Mesenchymal stem cell (in vitro differentiated cells and primary cell): ENCODE data around the gene LPCAT1.

Experiments
- DNase-seq: peaks from one replicate; pipeline ENCODE4 v3.0.0-alpha.2; 2013
- H2AFZ ChIP-seq: one replicate; pipeline ENCODE4 v1.6.1; 2013; ENCODE audit warnings: low read depth, mild to moderate bottlenecking, control low read depth, inconsistent platforms, low read length, moderate library complexity
- H2AK5ac ChIP-seq: 2 replicates; pipeline ENCODE4 v1.6.1; 2013; ENCODE audit warnings: low read length, moderate library complexity, mild to moderate bottlenecking, inconsistent platforms; ENCODE audit not compliant: severe bottlenecking
- H2BK120ac ChIP-seq: one replicate; pipeline ENCODE4 v1.6.1; 2013; ENCODE audit warnings: low read depth, mild to moderate bottlenecking, inconsistent platforms, low read length, moderate library complexity
- H2BK12ac ChIP-seq, 2 experiments: one replicate each; pipeline ENCODE4 v1.6.1; 2013; ENCODE audit warnings: inconsistent platforms in 2 of 2, low read length in 2 of 2, mild to moderate bottlenecking in 2 of 2, moderate library complexity in 2 of 2, control low read depth in 1 of 2
- H2BK15ac ChIP-seq: one replicate; pipeline ENCODE4 v1.6.1; 2013; ENCODE audit warnings: mild to moderate bottlenecking, low read depth, inconsistent platforms; ENCODE audit not compliant: poor library complexity, severe bottlenecking
- H2BK5ac ChIP-seq: 2 replicates; pipeline ENCODE4 v1.6.1; 2013; ENCODE audit warnings: low read depth, mild to moderate bottlenecking, low read length, control low read depth, inconsistent platforms; ENCODE audit not compliant: poor library complexity, severe bottlenecking
- H3K14ac ChIP-seq, 2 experiments: one replicate each; pipeline ENCODE4 v1.6.1; 2013; ENCODE audit warnings: inconsistent platforms in 2 of 2, low read length in 2 of 2, control low read depth in 1 of 2, mild to moderate bottlenecking in 1 of 2, moderate library complexity in 1 of 2
- H3K18ac ChIP-seq, 2 experiments: one replicate each; pipeline ENCODE4 v1.6.1; 2013; ENCODE audit warnings: inconsistent platforms in 2 of 2, low read length in 2 of 2, control low read depth in 1 of 2, low read depth in 1 of 2, mild to moderate bottlenecking in 1 of 2
- H3K23ac ChIP-seq, 2 experiments: one replicate each; pipeline ENCODE4 v1.6.1; 2013; ENCODE audit warnings: inconsistent platforms in 2 of 2, low read length in 2 of 2, mild to moderate bottlenecking in 2 of 2, moderate library complexity in 2 of 2, control low read depth in 1 of 2
- H3K27ac ChIP-seq: 2 replicates; pipeline ENCODE4 v1.5.1; 2013; ENCODE audit warnings: mild to moderate bottlenecking, moderate library complexity, low read length, control low read depth, inconsistent platforms; ENCODE audit not compliant: poor library complexity, severe bottlenecking
- H3K27me3 ChIP-seq, 2 experiments: 2 replicates each; pipeline versions ENCODE4 v1.6.1 to v1.7.0; 2013; ENCODE audit warnings: low read length in 2 of 2, mild to moderate bottlenecking in 2 of 2, moderate library complexity in 2 of 2, control low read depth in 1 of 2, inconsistent platforms in 1 of 2; ENCODE audit not compliant: control insufficient read depth in 1 of 2, insufficient read depth in 1 of 2
- H3K36me3 ChIP-seq, 2 experiments: 2 replicates each; pipeline versions ENCODE4 v1.6.1 to v1.7.0; 2013; ENCODE audit warnings: low read length in 2 of 2, control low read depth in 1 of 2, inconsistent platforms in 1 of 2, low read depth in 1 of 2, mild to moderate bottlenecking in 1 of 2; ENCODE audit not compliant: insufficient read depth in 2 of 2, control insufficient read depth in 1 of 2
- H3K4ac ChIP-seq, 2 experiments: one replicate each; pipeline ENCODE4 v1.6.1; 2013; ENCODE audit warnings: inconsistent platforms in 2 of 2, low read length in 2 of 2, mild to moderate bottlenecking in 2 of 2, moderate library complexity in 2 of 2, control low read depth in 1 of 2, low read depth in 1 of 2
- H3K4me1 ChIP-seq: 2 replicates; pipeline ENCODE4 v1.6.1; 2013; ENCODE audit warnings: low read depth, low read length, control low read depth; ENCODE audit not compliant: control insufficient read depth, insufficient read depth
- H3K4me2 ChIP-seq: 2 replicates; pipeline ENCODE4 v1.6.1; 2013; ENCODE audit warnings: low read length, mild to moderate bottlenecking, inconsistent platforms; ENCODE audit not compliant: poor library complexity, severe bottlenecking
- H3K4me3 ChIP-seq, 2 experiments: 2 replicates each; pipeline versions ENCODE4 v1.5.1 to v1.7.0; 2013; ENCODE audit warnings: low read length in 2 of 2, mild to moderate bottlenecking in 2 of 2, control low read depth in 1 of 2, low read depth in 1 of 2; ENCODE audit not compliant: insufficient read depth in 1 of 2
- H3K79me1 ChIP-seq: replicated peaks from 2 replicates; pipeline ENCODE4 v1.6.1; 2013; ENCODE audit warnings: mild to moderate bottlenecking, control low read depth, low read length, inconsistent platforms; ENCODE audit not compliant: poor library complexity, severe bottlenecking
- H3K9ac ChIP-seq: 2 replicates; pipeline ENCODE4 v1.7.0; 2013; ENCODE audit warnings: mild to moderate bottlenecking, low read length, moderate library complexity
- H3K9me3 ChIP-seq: 2 replicates; pipeline ENCODE4 v1.7.0; 2013; ENCODE audit warnings: mild to moderate bottlenecking, low read length; ENCODE audit not compliant: control insufficient read depth
- H4K8ac ChIP-seq: one replicate; pipeline ENCODE4 v1.6.1; 2013; ENCODE audit warnings: inconsistent platforms, mild to moderate bottlenecking, low read length, moderate library complexity
- H4K91ac ChIP-seq: one replicate; pipeline ENCODE4 v1.6.1; 2013; ENCODE audit warnings: mild to moderate bottlenecking, low read length, inconsistent platforms
- WGBS: methylation state at CpG from one replicate; pipeline ENCODE4 v1.1.7; 2013; ENCODE audit warnings: mixed read lengths; 5-methylcytosine and 5-hydroxymethylcytosine counted together

The LPCAT1 gene

DNA sequence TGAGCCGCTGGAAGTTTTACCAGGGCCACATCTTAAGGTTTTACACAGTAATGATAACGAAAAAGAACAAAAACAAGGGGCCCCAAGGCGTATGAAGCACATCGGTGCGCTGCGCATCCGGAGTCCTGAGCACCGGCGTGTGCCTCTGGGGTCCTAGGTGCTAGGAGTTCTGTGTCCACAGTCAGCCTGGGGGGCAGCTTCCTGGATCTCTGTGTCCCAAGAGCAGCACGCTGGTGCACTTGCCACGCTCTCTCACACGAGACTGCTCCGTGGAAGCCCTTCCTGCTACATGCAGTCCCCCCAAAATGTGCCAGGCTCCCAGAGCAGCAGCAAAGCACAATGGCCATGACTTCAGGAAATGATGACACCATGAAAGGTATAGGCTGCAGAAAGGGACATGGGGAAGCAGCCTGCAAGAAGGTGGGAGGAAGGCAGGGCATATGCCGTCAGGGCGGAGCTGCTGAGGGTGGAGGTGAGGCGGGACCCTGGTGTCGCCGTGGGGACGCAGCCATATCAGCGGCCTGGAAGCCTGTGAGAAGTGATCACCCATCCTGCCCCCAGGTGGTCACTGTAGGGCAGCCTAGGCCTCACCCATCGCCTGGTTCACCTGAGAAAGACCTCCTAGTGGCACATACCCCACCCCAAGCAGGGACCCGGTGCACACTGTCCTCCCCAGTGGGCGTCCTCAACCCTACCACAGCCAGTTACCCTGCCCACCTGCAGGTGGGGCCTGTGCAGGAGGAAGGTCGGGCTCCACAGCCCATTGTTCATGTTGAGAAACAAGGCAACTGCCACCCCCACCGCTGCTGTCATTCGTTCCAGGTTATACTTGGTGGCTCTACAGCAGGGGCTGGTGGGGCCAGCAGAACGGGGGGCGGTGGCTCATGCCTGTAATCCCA lies 54.9 kb downstream of the LPCAT1 start:
- Histone ChIP-seq H3K4me2 (no peak overlapping the region), H3K79me1 (peaks cover 6% of the 10 kb centered on the region), H3K23ac (no peak overlapping the region), H2AFZ (no peak overlapping the region), H2AK5ac (no peak overlapping the region), H4K91ac (no peak overlapping the region), H3K4me3 (no peak overlapping the region), H3K27ac (no peak overlapping the region), H4K8ac (no peak overlapping the region), H3K4ac (no peak overlapping the region), H3K36me3 (peaks cover 83 to 94% of the 10 kb centered on the region in 2 experiments), H2BK120ac (no peak overlapping the region), H2BK5ac (no peak overlapping the region), H2BK12ac (no peak overlapping the region), H2BK15ac (no peak overlapping the region), H3K18ac (no peak overlapping the region), H3K4me1 (peaks cover 6% of the 10 kb centered on the region), H3K27me3 (no peaks in the 10 kb centered on the region), H3K9me3 (no peaks in the 10 kb centered on the region), H3K14ac (no peak overlapping the region), H3K9ac (no peak overlapping the region)
- DNase-seq: no peak
- 97% methylated on average over 28 of the region's 28 CpGs for WGBS

GRCh38 chr5:1468247-1468612 lies 55.5 kb downstream of the LPCAT1 start:
- no peak overlapping the region for H3K4me2 ChIP-seq
- no peak overlapping the region for H3K4ac ChIP-seq
- no peak overlapping the region for H3K18ac ChIP-seq
- peaks cover 6% of the 10 kb centered on the region for H3K79me1 ChIP-seq
- WGBS: 94% methylated on average over 15 of the region's 15 CpGs
- H3K23ac ChIP-seq: no peak overlapping the region
- no peak overlapping the region for H3K14ac ChIP-seq
- H2BK12ac ChIP-seq: no peak overlapping the region
- H3K9me3 ChIP-seq: no peaks in the 10 kb centered on the region
- no peaks in the 10 kb centered on the region for H3K27me3 ChIP-seq
- no peak overlapping the region for H2AK5ac ChIP-seq
- H4K91ac ChIP-seq: no peak overlapping the region
- no peak for DNase-seq
- H2AFZ ChIP-seq: no peak overlapping the region
- H2BK15ac ChIP-seq: no peak overlapping the region
- H3K36me3 ChIP-seq: peaks cover 83 to 94% of the 10 kb centered on the region in 2 experiments
- H2BK5ac ChIP-seq: no peak overlapping the region
- no peak overlapping the region for H3K27ac ChIP-seq
- H3K9ac ChIP-seq: no peak overlapping the region
- H2BK120ac ChIP-seq: no peak overlapping the region
- H4K8ac ChIP-seq: no peak overlapping the region
- H3K4me3 ChIP-seq: no peak overlapping the region
- H3K4me1 ChIP-seq: peaks cover 6% of the 10 kb centered on the region

DNA sequence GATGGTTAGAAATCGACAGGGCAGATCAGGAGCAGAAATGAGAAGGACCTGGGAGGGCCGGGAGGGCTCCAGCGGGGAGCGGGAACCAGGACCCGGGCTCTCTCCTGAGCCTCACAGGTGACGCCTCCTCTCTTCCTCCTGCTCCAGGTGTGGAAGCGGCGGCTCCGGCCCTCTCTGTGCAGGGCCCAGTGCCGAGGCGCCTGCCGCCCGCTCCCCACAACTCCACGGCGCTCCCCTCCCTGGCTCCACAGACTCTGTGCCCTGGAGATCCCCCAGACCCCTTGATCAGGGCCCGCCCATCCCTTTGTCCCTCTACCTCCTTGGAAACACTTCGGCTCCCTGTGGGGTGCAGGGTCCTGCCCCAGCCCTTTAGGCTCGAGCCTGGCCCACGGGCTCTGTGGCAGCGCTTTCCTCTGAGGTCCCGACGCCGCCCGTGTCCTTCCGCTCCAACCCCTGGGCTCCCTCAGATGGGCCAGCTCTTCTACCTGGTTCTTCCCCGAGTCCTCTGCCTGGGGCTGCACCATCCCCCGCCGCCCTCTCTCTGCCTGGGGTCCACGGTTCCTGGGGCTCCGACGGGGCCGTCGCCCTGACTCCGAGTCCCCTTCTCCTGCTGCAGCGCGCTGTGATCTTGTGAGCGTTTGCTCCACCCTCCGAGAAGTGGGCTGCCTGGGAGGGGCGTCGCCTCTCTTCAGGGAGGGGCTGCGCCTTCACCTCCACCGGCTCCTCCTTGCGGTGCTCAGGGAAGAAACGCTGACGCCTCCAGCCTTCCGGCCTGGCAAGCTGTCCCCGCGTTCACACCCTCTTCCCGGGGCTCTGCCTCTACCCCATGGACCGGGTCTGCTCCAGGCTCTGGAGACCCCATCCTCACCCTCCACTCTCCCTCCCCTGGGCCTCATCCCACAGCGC lies 56.2 kb downstream of the LPCAT1 start:
- no peak overlapping the region for H2BK12ac ChIP-seq

More for the DNA sequence above, 56.2 kb downstream of the LPCAT1 start:
- no peak overlapping the region for H3K18ac ChIP-seq
- H2AFZ ChIP-seq: no peak overlapping the region
- H3K4me1 ChIP-seq: peaks cover 6% of the 10 kb centered on the region
- peaks cover 83 to 92% of the 10 kb centered on the region in 2 experiments for H3K36me3 ChIP-seq
- DNase-seq: no peak
- no peak overlapping the region for H3K4ac ChIP-seq
- no peak overlapping the region for H4K8ac ChIP-seq
- no peak overlapping the region for H3K23ac ChIP-seq
- H2BK15ac ChIP-seq: no peak overlapping the region
- H3K9ac ChIP-seq: no peak overlapping the region
- no peak overlapping the region for H3K4me2 ChIP-seq
- H2AK5ac ChIP-seq: no peak overlapping the region
- H3K79me1 ChIP-seq: peaks cover 6% of the 10 kb centered on the region
- H3K27ac ChIP-seq: no peak overlapping the region
- H2BK120ac ChIP-seq: no peak overlapping the region
- H4K91ac ChIP-seq: no peak overlapping the region
- H3K14ac ChIP-seq: no peak overlapping the region
- 97% methylated on average over 51 of the region's 51 CpGs for WGBS
- no peaks in the 10 kb centered on the region for H3K9me3 ChIP-seq
- H3K27me3 ChIP-seq: no peaks in the 10 kb centered on the region
- no peak overlapping the region for H3K4me3 ChIP-seq
- no peak overlapping the region for H2BK5ac ChIP-seq
